ENCODE data around the gene SORCS2. TPM values are rescaled to one million over a fixed set of nuclear protein-coding genes. Genes with fewer than 3 reads are reported as not detected.
A peak's percentile ranks its signal among the peaks of the same experiment; 100 is the strongest.

The SORCS2 gene
- polyA plus RNA-seq, 1 of the 3 experiments (the other 2 are of a cell fraction), result 1.6 TPM

DNA sequence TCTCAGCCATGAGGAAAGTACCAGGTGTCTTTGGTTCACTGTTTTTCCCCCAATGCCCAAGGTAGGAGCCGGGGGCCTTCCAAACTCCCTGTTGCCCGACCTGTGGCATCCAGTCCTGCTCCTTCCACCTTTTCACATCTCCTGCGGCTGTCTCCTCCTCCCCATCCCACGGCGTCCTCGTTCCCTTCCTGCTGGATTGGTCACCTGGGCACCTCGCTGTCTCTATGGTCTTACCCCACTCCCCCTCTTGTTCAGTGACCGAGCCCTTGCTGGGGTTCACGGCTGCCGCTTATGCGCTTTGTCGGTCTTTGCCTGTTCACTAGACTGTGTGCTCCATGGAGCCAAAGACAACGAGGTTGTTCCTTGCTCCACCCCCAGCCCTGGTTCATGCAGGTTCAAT lies 431.1 kb downstream of the SORCS2 start:
- Histone ChIP-seq H3K27me3 (ENCODE audit: insufficient read depth) (no peaks in the 10 kb centered on the region), H3K4me3 (ENCODE audit: low read depth in 2 of 2, low read length in 1 of 2) (no peak overlapping the region), H3F3A (replicated peaks; ENCODE audit: insufficient read depth) (peaks cover 7% of the 10 kb centered on the region), H3K4me2 (no peak overlapping the region), H4K20me1 (ENCODE audit: insufficient read depth) (no peaks in the 10 kb centered on the region), H3K9me2 (no peaks in the 10 kb centered on the region), H3K79me2 (ENCODE audit: insufficient read depth) (no peaks in the 10 kb centered on the region), H3K9me3 (no peaks in the 10 kb centered on the region), H3K36me3 (replicated peaks in 1 of 2; ENCODE audit: control insufficient read depth in 1 of 2, insufficient read depth in 2 of 2, low read length in 1 of 2) (no peaks in the 10 kb centered on the region), H3K27ac (ENCODE audit: low read depth in 2 of 2, low read length in 1 of 2) (no peak overlapping the region), H3K9ac (no peak overlapping the region), H3K4me1 (ENCODE audit: control insufficient read depth in 1 of 2, insufficient read depth in 2 of 2, low read depth in 1 of 2, low read length in 1 of 2) (peaks cover 10 to 25% of the 10 kb centered on the region in 2 experiments; a peak in 3 of 4 replicates), H2AFZ (ENCODE audit: low read depth) (no peak overlapping the region)
- no peak for DNase-seq
- ChIA-PET POLR2A (no interaction called here), CTCF (no interaction called here)
- WGBS (ENCODE audit: low lambda C conversion rate), result 92% methylated on average over 13 of the region's 13 CpGs
- TF ChIP-seq ELF1 (IDR thresholded peaks at IDR 0.05), result no peak
- TF ChIP-seq, protein P1, sequence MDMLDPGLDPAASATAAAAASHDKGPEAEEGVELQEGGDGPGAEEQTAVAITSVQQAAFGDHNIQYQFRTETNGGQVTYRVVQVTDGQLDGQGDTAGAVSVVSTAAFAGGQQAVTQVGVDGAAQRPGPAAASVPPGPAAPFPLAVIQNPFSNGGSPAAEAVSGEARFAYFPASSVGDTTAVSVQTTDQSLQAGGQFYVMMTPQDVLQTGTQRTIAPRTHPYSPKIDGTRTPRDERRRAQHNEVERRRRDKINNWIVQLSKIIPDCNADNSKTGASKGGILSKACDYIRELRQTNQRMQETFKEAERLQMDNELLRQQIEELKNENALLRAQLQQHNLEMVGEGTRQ (IDR thresholded peaks at IDR 0.05; ENCODE audit: borderline replicate concordance, low read depth, low read length), result no peak
- no peak for TF ChIP-seq TCF12 (IDR thresholded peaks at IDR 0.05)
- no peak for TF ChIP-seq GATA2 (CRISPR knock-in tag; IDR thresholded peaks at IDR 0.05)

DNA sequence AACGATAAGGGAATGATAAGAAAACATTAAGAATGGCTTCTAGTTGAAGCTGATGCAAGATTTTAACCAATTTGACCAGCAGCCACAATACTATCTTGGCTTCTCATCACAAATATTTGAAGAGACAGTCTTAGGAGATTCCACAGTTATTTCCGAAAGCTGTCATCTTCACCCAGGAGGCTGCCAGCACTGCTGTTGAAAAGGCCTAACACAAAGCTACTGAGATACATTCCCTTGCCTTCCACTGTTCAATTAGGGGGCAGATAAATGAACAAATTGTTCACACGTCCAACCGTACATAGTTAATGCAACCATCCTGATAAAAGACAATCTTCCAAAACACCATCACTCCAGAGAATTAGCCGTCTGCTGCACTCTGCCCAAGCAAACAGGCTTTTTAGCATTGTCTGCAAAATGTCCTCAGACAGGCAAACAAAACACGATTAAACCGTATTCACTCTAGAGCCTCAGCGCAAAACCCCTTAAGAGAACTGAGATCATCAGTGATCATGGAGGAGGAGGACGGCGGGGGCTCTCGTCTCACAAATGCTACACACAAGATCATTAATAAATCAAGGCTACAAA lies 432.1 kb downstream of the SORCS2 start:
- Histone ChIP-seq H2AFZ (ENCODE audit: low read depth) (no peak overlapping the region), H3K36me3 (replicated peaks in 1 of 2; ENCODE audit: control insufficient read depth in 1 of 2, insufficient read depth in 2 of 2, low read length in 1 of 2) (no peaks in the 10 kb centered on the region), H3K9me2 (no peaks in the 10 kb centered on the region), H3F3A (replicated peaks; ENCODE audit: insufficient read depth) (peaks cover 7% of the 10 kb centered on the region), H3K9ac (no peak overlapping the region), H3K4me2 (no peak overlapping the region), H3K9me3 (no peaks in the 10 kb centered on the region), H3K27ac (ENCODE audit: low read depth in 2 of 2, low read length in 1 of 2) (peak overlapping the region; percentile 14 to 18; a peak in 3 of 4 replicates), H3K4me1 (ENCODE audit: control insufficient read depth in 1 of 2, insufficient read depth in 2 of 2, low read depth in 1 of 2, low read length in 1 of 2) (peaks cover 10 to 25% of the 10 kb centered on the region in 2 experiments; a peak in 3 of 4 replicates), H3K27me3 (ENCODE audit: insufficient read depth) (no peaks in the 10 kb centered on the region), H3K79me2 (ENCODE audit: insufficient read depth) (no peaks in the 10 kb centered on the region), H3K4me3 (ENCODE audit: low read depth in 2 of 2, low read length in 1 of 2) (no peak overlapping the region), H4K20me1 (ENCODE audit: insufficient read depth) (no peaks in the 10 kb centered on the region)
- ChIA-PET POLR2A (no interaction called here), CTCF (no interaction called here)
- DNase-seq, result no peak
- TF ChIP-seq, protein P2, sequence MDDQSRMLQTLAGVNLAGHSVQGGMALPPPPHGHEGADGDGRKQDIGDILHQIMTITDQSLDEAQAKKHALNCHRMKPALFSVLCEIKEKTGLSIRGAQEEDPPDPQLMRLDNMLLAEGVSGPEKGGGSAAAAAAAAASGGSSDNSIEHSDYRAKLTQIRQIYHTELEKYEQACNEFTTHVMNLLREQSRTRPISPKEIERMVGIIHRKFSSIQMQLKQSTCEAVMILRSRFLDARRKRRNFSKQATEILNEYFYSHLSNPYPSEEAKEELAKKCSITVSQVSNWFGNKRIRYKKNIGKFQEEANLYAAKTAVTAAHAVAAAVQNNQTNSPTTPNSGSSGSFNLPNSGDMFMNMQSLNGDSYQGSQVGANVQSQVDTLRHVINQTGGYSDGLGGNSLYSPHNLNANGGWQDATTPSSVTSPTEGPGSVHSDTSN (IDR thresholded peaks at IDR 0.05), result 0 out of 2 replicates have a peak, but pooled peaks have one; percentile 9
- TF ChIP-seq RAD21 (IDR thresholded peaks at IDR 0.05; ENCODE audit: low read length), result no peak
- TF ChIP-seq ELF1 (IDR thresholded peaks at IDR 0.05), result no peak
- WGBS (ENCODE audit: low lambda C conversion rate), result 88% methylated on average over 11 of the region's 11 CpGs

DNA sequence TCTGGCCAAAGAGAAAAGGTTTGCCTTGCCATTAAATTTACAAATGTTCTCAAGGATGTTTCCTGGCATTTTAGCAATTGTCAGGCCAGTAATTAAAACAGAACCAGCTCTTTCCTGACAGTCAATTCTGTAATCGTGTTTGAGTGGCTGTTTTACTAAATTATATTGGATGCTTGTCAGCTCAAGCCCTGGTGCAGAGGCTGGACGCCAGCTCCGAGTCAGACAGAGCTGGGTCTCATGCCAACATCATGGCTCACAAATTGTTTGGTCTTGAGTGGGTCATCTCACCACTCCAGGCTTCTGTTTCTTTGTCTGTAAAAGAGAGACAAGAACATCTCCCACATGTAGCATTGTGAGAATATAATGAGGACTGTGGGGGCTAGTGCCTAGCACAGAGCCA lies 432.7 kb downstream of the SORCS2 start:
- ChIA-PET POLR2A (no interaction called here), CTCF (no interaction called here)
- H3K27me3 ChIP-seq (ENCODE audit: insufficient read depth), result no peaks in the 10 kb centered on the region
- 10% methylated on average over 3 of the region's 3 CpGs for WGBS (ENCODE audit: low lambda C conversion rate)
- H3F3A ChIP-seq (replicated peaks; ENCODE audit: insufficient read depth), result peaks cover 7% of the 10 kb centered on the region
- 0 out of 2 replicates have a peak overlapping the region, but pooled peaks have one; percentile 30 for H3K4me2 ChIP-seq
- DNase-seq, result no peak
- no peaks in the 10 kb centered on the region for H4K20me1 ChIP-seq (ENCODE audit: insufficient read depth)
- H3K9me2 ChIP-seq, result no peaks in the 10 kb centered on the region
- H3K79me2 ChIP-seq (ENCODE audit: insufficient read depth), result no peaks in the 10 kb centered on the region
- H3K4me1 ChIP-seq (ENCODE audit: control insufficient read depth in 1 of 2, insufficient read depth in 2 of 2, low read depth in 1 of 2, low read length in 1 of 2), result peaks cover 12 to 25% of the 10 kb centered on the region in 2 experiments; a peak in 3 of 4 replicates
- no peaks in the 10 kb centered on the region for H3K9me3 ChIP-seq
- TF ChIP-seq NFIC (IDR thresholded peaks at IDR 0.05; ENCODE audit: borderline replicate concordance) (peak; percentile 58; the same call in 1 of the 2 replicates), POLR2AphosphoS5 (IDR thresholded peaks at IDR 0.05; ENCODE audit: low read depth, low read length) (no peak), TCF12 (IDR thresholded peaks at IDR 0.05) (peak; percentile 39; the same call in 1 of the 2 replicates), FOSL2 (IDR thresholded peaks at IDR 0.05; ENCODE audit: borderline replicate concordance, low read depth) (peak; percentile 45; the same call in 1 of the 2 replicates)
- TF ChIP-seq, protein P3, sequence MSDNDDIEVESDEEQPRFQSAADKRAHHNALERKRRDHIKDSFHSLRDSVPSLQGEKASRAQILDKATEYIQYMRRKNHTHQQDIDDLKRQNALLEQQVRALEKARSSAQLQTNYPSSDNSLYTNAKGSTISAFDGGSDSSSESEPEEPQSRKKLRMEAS (IDR thresholded peaks at IDR 0.05; ENCODE audit: low read depth), result 0 out of 2 replicates have a peak, but pooled peaks have one; percentile 38
- TF ChIP-seq, protein P4, sequence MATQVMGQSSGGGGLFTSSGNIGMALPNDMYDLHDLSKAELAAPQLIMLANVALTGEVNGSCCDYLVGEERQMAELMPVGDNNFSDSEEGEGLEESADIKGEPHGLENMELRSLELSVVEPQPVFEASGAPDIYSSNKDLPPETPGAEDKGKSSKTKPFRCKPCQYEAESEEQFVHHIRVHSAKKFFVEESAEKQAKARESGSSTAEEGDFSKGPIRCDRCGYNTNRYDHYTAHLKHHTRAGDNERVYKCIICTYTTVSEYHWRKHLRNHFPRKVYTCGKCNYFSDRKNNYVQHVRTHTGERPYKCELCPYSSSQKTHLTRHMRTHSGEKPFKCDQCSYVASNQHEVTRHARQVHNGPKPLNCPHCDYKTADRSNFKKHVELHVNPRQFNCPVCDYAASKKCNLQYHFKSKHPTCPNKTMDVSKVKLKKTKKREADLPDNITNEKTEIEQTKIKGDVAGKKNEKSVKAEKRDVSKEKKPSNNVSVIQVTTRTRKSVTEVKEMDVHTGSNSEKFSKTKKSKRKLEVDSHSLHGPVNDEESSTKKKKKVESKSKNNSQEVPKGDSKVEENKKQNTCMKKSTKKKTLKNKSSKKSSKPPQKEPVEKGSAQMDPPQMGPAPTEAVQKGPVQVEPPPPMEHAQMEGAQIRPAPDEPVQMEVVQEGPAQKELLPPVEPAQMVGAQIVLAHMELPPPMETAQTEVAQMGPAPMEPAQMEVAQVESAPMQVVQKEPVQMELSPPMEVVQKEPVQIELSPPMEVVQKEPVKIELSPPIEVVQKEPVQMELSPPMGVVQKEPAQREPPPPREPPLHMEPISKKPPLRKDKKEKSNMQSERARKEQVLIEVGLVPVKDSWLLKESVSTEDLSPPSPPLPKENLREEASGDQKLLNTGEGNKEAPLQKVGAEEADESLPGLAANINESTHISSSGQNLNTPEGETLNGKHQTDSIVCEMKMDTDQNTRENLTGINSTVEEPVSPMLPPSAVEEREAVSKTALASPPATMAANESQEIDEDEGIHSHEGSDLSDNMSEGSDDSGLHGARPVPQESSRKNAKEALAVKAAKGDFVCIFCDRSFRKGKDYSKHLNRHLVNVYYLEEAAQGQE (IDR thresholded peaks at IDR 0.05; ENCODE audit: low read depth, low read length), result no peak
- TF ChIP-seq, protein P2 (IDR thresholded peaks at IDR 0.05), result peak; percentile 51; the same call in 1 of the 2 replicates
- no peak overlapping the region for H3K9ac ChIP-seq
- no peaks in the 10 kb centered on the region for H3K36me3 ChIP-seq (replicated peaks in 1 of 2; ENCODE audit: control insufficient read depth in 1 of 2, insufficient read depth in 2 of 2, low read length in 1 of 2)
- H3K4me3 ChIP-seq (ENCODE audit: low read depth in 2 of 2, low read length in 1 of 2), result no peak overlapping the region
- 0 out of 2 replicates have a peak overlapping the region, but pooled peaks have one; percentile 4 for H2AFZ ChIP-seq (ENCODE audit: low read depth)
- H3K27ac ChIP-seq (ENCODE audit: low read depth in 2 of 2, low read length in 1 of 2), result peak overlapping the region; percentile 18 to 44; a peak in 3 of 4 replicates

Measured in SK-N-SH (cell line).